RWPE1 (cell line): ENCODE measurements around the gene SMAD4.

Experiments used
- CTCF ChIA-PET: fragments of 350-600 bp; sonication (Branson Sonifier 250); formaldehyde crosslinking; extraction: SDS; loops from one replicate; lab custom pipeline; 2021; lab: Yijun Ruan, JAX
- POLR2A ChIA-PET: fragments of 400-600 bp; formaldehyde crosslinking; extraction: SDS; loops from one replicate; lab custom pipeline; 2020; ENCODE audit warnings: antibody characterized with exemption; ENCODE audit not compliant: low non-redundant PET; lab: Yijun Ruan, JAX
- DNase-seq: peaks from one replicate; pipeline ENCODE4 v3.0.0; 2012; ENCODE audit warnings: low spot score
- H3K27ac ChIP-seq: fragments of 450-650 bp; 2 replicates; pipeline ENCODE4 v1.5.1; 2017
- TF ChIP-seq, protein P1 (sequence below): fragments of 450-650 bp; conservative IDR thresholded peaks from 2 replicates; pipeline ENCODE4 v1.5.1; 2017; ENCODE audit warnings: low read depth, mild to moderate bottlenecking

SMAD4 gene

GRCh38 chr18:51032193-51032592 is 2.2 kb downstream of the SMAD4 start:
- ChIA-PET CTCF (interaction anchor here (0.7 to 1.4 kb wide), 2 partner anchors 10 to 19 kb away, joined by 3 to 4 read pairs; no protein-coding TSS in a partner anchor), POLR2A (no interaction called here)
- H3K27ac ChIP-seq, result no peak overlapping the region
- DNase-seq, result no peak
- TF ChIP-seq, protein P1, sequence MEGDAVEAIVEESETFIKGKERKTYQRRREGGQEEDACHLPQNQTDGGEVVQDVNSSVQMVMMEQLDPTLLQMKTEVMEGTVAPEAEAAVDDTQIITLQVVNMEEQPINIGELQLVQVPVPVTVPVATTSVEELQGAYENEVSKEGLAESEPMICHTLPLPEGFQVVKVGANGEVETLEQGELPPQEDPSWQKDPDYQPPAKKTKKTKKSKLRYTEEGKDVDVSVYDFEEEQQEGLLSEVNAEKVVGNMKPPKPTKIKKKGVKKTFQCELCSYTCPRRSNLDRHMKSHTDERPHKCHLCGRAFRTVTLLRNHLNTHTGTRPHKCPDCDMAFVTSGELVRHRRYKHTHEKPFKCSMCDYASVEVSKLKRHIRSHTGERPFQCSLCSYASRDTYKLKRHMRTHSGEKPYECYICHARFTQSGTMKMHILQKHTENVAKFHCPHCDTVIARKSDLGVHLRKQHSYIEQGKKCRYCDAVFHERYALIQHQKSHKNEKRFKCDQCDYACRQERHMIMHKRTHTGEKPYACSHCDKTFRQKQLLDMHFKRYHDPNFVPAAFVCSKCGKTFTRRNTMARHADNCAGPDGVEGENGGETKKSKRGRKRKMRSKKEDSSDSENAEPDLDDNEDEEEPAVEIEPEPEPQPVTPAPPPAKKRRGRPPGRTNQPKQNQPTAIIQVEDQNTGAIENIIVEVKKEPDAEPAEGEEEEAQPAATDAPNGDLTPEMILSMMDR, result no peak

- CTCF ChIA-PET, result no interaction called here
- POLR2A ChIA-PET, result no interaction called here
- no peak overlapping the region for H3K27ac ChIP-seq
- TF ChIP-seq, protein P1, result no peak
- DNase-seq, result no peak
Measured at GRCh38 chr18:51037230-51037629, 7.2 kb downstream of the SMAD4 start.

- TF ChIP-seq, protein P1, result no peak
- DNase-seq, result no peak
- no peak overlapping the region for H3K27ac ChIP-seq
- CTCF ChIA-PET, result no interaction called here
- POLR2A ChIA-PET, result no interaction called here
Measured at GRCh38 chr18:51038110-51038509, 8.1 kb downstream of the SMAD4 start.

DNA sequence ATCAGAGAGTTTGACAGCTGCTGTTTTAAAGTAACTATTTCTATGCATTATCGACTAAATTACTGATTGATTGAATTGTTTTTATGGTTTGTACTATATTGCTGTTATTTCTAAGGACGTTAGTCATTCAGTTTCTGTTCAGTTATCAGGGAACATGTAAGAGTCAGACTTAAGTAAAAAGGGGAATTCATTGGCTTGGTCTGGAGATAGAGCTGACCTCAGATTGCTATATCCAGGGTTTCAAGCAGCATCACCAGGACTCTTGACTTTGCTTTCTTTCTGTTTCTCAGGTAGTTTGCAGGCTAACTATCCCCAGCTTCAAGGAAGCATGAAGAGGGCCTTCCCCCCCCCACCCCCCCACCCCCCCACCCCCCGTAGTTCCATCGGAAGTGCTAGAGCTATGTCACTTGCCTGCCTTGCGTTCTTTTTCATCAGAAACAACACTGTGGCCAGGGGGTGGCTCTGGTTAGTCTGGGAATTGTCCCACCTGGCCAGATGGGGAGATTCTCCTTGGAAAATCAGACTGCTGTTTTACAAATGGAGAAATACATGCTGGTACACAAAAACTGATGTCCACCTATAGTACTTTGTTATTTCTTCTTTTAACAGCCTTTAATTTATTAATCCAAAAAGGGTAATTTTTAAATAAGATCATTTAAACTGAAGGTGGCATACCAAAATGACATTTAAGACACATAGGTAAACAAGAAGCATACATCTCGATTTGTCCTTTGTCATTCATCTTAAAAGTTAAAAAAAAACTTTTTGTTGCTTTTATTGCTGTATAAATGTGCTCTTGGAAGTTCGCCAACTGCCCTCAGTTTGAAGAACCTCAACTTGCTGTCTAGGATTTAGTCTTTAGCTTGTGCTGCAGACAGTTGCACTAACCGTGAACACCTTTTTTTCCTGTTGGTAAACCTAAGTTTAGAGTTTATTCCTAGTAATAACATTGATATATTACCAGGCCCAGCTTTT is 9.4 kb downstream of the SMAD4 start:
- ChIA-PET POLR2A (no interaction called here), CTCF (interaction anchor here (0.6 kb wide), 1 partner anchor 12 kb away, joined by 3 read pairs; no protein-coding TSS in a partner anchor)
- no peak overlapping the region for H3K27ac ChIP-seq
- TF ChIP-seq, protein P1, result no peak
- no peak for DNase-seq

GRCh38 chr18:51041677-51042352 is 11.8 kb downstream of the SMAD4 start:
- H3K27ac ChIP-seq, result no peak overlapping the region
- TF ChIP-seq, protein P1, result no peak
- DNase-seq, result no peak
- CTCF ChIA-PET, result interaction anchor here (0.6 to 1.5 kb wide), 2 partner anchors 10 kb away, joined by 3 to 4 read pairs; no protein-coding TSS in a partner anchor
- POLR2A ChIA-PET, result no interaction called here

- POLR2A ChIA-PET, result no interaction called here
- no peak for DNase-seq
- no peak overlapping the region for H3K27ac ChIP-seq
- TF ChIP-seq, protein P1, result no peak
- CTCF ChIA-PET, result no interaction called here
Measured at GRCh38 chr18:51044928-51045585, 15.0 kb downstream of the SMAD4 start.
